Measurements from ENCODE around the gene XPNPEP3.

DNA sequence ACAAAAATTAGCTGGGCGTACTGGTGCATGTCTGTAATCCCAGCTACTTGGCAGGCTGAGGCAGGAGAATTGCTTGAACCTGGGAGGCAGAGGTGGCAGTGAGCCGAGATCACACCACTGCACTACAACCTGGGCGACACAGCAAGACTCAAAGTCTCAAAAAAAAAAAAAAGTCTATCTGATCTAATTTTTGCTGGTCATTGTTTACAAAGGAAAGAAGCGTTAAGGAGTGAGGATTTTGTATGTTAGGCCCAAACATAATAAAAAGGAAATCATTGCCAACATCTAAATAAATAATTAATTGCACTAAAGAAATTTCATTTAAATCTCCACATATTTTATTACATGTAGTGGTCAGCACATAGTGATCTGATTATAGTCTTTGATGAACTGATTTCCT is 97.2 kb downstream of the XPNPEP3 start:
- TF ChIP-seq, protein P1, sequence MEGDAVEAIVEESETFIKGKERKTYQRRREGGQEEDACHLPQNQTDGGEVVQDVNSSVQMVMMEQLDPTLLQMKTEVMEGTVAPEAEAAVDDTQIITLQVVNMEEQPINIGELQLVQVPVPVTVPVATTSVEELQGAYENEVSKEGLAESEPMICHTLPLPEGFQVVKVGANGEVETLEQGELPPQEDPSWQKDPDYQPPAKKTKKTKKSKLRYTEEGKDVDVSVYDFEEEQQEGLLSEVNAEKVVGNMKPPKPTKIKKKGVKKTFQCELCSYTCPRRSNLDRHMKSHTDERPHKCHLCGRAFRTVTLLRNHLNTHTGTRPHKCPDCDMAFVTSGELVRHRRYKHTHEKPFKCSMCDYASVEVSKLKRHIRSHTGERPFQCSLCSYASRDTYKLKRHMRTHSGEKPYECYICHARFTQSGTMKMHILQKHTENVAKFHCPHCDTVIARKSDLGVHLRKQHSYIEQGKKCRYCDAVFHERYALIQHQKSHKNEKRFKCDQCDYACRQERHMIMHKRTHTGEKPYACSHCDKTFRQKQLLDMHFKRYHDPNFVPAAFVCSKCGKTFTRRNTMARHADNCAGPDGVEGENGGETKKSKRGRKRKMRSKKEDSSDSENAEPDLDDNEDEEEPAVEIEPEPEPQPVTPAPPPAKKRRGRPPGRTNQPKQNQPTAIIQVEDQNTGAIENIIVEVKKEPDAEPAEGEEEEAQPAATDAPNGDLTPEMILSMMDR (IDR thresholded peaks at IDR 0.05): no peak
- no peak for TF ChIP-seq POLR2A (IDR thresholded peaks at IDR 0.05)
